ENCODE results near the gene SYT15. TPM values are rescaled to one million over a fixed set of nuclear protein-coding genes. Genes with fewer than 3 reads are reported as not detected.

The SYT15 gene
- total RNA-seq, 1 experiment from 2014 or later, result 1.6 TPM

DNA sequence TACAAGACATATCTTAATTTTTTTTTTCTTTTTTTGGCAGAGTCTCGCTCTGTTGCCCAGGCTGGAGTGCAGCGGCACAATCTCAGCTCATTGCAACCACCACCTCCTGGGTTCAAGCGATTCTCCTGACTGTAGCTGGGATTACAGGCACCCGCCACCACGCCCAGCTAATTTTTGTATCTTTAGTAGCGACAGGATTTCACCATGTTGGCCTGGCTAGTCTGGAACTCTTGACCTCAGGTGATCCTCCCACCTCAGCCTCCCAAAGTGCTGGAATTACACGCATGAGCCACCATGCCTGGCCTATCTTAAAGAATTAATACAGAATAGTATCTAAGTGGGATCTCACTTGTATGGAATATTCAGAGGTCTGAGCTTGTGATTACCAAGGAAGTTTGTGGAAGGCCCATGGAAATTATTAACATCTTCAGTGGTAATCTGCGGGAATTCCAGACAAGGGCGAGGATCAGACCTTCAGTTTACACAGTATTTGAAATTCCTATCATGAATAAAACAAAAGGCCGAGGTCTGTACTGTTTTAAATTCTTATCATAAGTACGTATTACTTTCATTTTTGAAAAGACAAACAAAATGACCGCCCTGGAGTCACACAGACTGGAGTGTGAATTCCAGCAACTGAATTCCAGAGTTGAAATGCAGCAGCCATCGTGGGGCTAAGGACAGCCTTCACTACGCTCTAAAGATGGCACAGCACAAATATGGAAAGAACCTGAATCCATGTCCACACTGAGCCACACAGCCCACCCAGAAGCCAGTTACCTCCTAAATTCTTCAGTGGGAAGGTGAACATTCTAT, 39.1 kb upstream of the SYT15 start:
- no peaks in the 10 kb centered on the region for H3K9me3 ChIP-seq (ENCODE audit: control insufficient read depth in 1 of 2, insufficient read depth in 1 of 2, low read depth in 1 of 2, low read length in 2 of 2)
- no peak overlapping the region for H3K27ac ChIP-seq (ENCODE audit: low read depth, low read length)
- DNase-seq (ENCODE audit: low read depth, low spot score), result no peak
- H3K36me3 ChIP-seq (ENCODE audit: control insufficient read depth in 1 of 2, insufficient read depth in 2 of 2, low read length in 2 of 2), result no peaks in the 10 kb centered on the region
- no TSS peak for BruUV-seq (replicated peaks)
- no peaks in the 10 kb centered on the region for H3K79me2 ChIP-seq (ENCODE audit: insufficient read depth, low read length)
- no peak overlapping the region for H3K4me3 ChIP-seq (replicated peaks in 1 of 2; ENCODE audit: low read depth in 1 of 2, low read length in 2 of 2)
- no peak for ATAC-seq
- H3K4me2 ChIP-seq (ENCODE audit: low read length), result no peak overlapping the region
- ChIA-PET CTCF (interaction anchor here (1.0 to 1.4 kb wide), 2 partner anchors 9 to 10 kb away, joined by 3 read pairs; no protein-coding TSS in a partner anchor), RAD21 (ENCODE audit: low non-redundant PET in 1 of 2, low total read pairs in 2 of 2, uncharacterized antibody in 2 of 2, unreplicated experiment in 2 of 2) (no interaction called here), POLR2A (no interaction called here)
- no peak overlapping the region for H3K9ac ChIP-seq (ENCODE audit: low read length)
- no peaks in the 10 kb centered on the region for H3K9me2 ChIP-seq (ENCODE audit: insufficient read depth)
- H3K27me3 ChIP-seq (ENCODE audit: insufficient read depth, low read length), result no peaks in the 10 kb centered on the region
- intact Hi-C loops (cut with micrococcal nuclease), result no loop called here
- H4K20me1 ChIP-seq (ENCODE audit: insufficient read depth), result no peaks in the 10 kb centered on the region
- no peak for TF ChIP-seq POLR2A (IDR thresholded peaks at IDR 0.05; ENCODE audit: borderline replicate concordance, extremely low read depth, insufficient read depth, insufficient read length)
- TF ChIP-seq EZH2phosphoT487 (IDR thresholded peaks at IDR 0.05; ENCODE audit: borderline replicate concordance), result no peak
- no peak for TF ChIP-seq JUND (IDR thresholded peaks at IDR 0.05)
- TF ChIP-seq FOSL1 (IDR thresholded peaks at IDR 0.05; ENCODE audit: low read depth), result no peak
- TF ChIP-seq ZNF274 (IDR thresholded peaks at IDR 0.05; ENCODE audit: low read depth, low read length), result no peak
- no peak for TF ChIP-seq CEBPB (IDR thresholded peaks at IDR 0.05; ENCODE audit: low read depth)
- TF ChIP-seq EGR1 (IDR thresholded peaks at IDR 0.05; ENCODE audit: low read depth), result no peak
- no peak for TF ChIP-seq SRF (IDR thresholded peaks at IDR 0.05; ENCODE audit: low read depth)
- no peak for TF ChIP-seq RAD21 (IDR thresholded peaks at IDR 0.05; ENCODE audit: low read depth)
- no peak for TF ChIP-seq TCF7L2 (IDR thresholded peaks at IDR 0.05; ENCODE audit: borderline replicate concordance, extremely low read depth, insufficient read depth, insufficient read length)
- TF ChIP-seq ZFX (IDR thresholded peaks at IDR 0.05), result no peak
- no peak for TF ChIP-seq SIN3A (IDR thresholded peaks at IDR 0.05; ENCODE audit: low read depth)
- TF ChIP-seq, protein P1, sequence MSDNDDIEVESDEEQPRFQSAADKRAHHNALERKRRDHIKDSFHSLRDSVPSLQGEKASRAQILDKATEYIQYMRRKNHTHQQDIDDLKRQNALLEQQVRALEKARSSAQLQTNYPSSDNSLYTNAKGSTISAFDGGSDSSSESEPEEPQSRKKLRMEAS (IDR thresholded peaks at IDR 0.05), result no peak
- no peak overlapping the region for H2AFZ ChIP-seq (ENCODE audit: low read depth, low read length, poor library complexity, severe bottlenecking)
- no peaks in the 10 kb centered on the region for H3K4me1 ChIP-seq (ENCODE audit: control insufficient read depth in 1 of 2, insufficient read depth in 2 of 2, low read length in 2 of 2)

Data from HCT116 (cell line).